Measurements from ENCODE around the gene PLOD2.
A peak's percentile ranks its signal among the peaks of the same experiment; 100 is the strongest.

PLOD2 gene

DNA sequence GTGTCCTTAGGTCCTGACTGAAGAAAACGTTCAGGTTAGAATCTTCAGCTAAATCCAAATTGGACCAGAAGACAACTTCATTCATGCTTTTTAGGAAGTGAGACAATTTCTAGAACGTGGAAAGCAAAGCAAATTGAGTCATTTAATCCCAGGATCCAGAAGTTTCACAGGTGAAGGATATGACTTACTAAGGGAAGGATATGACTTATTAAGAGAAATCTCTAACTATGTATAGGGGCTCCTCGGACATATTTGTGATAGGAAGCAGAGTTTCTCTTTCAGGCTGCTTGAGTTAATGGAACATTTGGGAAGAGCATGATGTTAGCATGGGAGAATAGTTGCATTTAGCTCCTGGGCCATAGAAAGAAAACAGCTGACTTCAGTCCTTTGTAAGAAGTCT, 16.1 kb upstream of the PLOD2 start:
- no peaks in the 10 kb centered on the region for H3K9me3 Mint-ChIP-seq
- DNase-seq = no peak
- no peak overlapping the region for H3K4me3 Mint-ChIP-seq
- no peaks in the 10 kb centered on the region for H3K27me3 Mint-ChIP-seq (ENCODE audit: low read depth, poor library complexity)
- no peaks in the 10 kb centered on the region for H3K4me1 Mint-ChIP-seq
- TF ChIP-seq, protein P1, sequence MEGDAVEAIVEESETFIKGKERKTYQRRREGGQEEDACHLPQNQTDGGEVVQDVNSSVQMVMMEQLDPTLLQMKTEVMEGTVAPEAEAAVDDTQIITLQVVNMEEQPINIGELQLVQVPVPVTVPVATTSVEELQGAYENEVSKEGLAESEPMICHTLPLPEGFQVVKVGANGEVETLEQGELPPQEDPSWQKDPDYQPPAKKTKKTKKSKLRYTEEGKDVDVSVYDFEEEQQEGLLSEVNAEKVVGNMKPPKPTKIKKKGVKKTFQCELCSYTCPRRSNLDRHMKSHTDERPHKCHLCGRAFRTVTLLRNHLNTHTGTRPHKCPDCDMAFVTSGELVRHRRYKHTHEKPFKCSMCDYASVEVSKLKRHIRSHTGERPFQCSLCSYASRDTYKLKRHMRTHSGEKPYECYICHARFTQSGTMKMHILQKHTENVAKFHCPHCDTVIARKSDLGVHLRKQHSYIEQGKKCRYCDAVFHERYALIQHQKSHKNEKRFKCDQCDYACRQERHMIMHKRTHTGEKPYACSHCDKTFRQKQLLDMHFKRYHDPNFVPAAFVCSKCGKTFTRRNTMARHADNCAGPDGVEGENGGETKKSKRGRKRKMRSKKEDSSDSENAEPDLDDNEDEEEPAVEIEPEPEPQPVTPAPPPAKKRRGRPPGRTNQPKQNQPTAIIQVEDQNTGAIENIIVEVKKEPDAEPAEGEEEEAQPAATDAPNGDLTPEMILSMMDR (IDR thresholded peaks at IDR 0.05) = no peak
- no peak overlapping the region for H3K27ac Mint-ChIP-seq
- H3K36me3 Mint-ChIP-seq (ENCODE audit: low read depth) = no peaks in the 10 kb centered on the region

GRCh38 chr3:146172586-146172985, 11.6 kb upstream of the PLOD2 start:
- Mint-ChIP-seq H3K9me3 (peaks cover 9% of the 10 kb centered on the region), H3K27ac (no peak overlapping the region), H3K4me1 (peaks cover 1% of the 10 kb centered on the region), H3K27me3 (ENCODE audit: low read depth, poor library complexity) (no peaks in the 10 kb centered on the region), H3K4me3 (no peak overlapping the region), H3K36me3 (ENCODE audit: low read depth) (peaks cover 4% of the 10 kb centered on the region)
- TF ChIP-seq, protein P1 (IDR thresholded peaks at IDR 0.05) = no peak
- DNase-seq = no peak

- Mint-ChIP-seq H3K4me1 (peaks cover 21% of the 10 kb centered on the region), H3K36me3 (ENCODE audit: low read depth) (peaks cover 4% of the 10 kb centered on the region)
These were observed 9.6 kb upstream of the PLOD2 start for GRCh38 chr3:146170591-146170990.

GRCh38 chr3:146169891-146170290, 8.9 kb upstream of the PLOD2 start:
- no peak overlapping the region for H3K27ac Mint-ChIP-seq
- H3K4me1 Mint-ChIP-seq = peaks cover 28% of the 10 kb centered on the region
- peaks cover 9% of the 10 kb centered on the region for H3K9me3 Mint-ChIP-seq
- peaks cover 4% of the 10 kb centered on the region for H3K36me3 Mint-ChIP-seq (ENCODE audit: low read depth)
- H3K27me3 Mint-ChIP-seq (ENCODE audit: low read depth, poor library complexity) = no peaks in the 10 kb centered on the region
- no peak for DNase-seq
- TF ChIP-seq, protein P1 (IDR thresholded peaks at IDR 0.05) = no peak
- no peak overlapping the region for H3K4me3 Mint-ChIP-seq

More at GRCh38 chr3:146170591-146170990, 9.6 kb upstream of the PLOD2 start:
- DNase-seq = no peak
- peaks cover 9% of the 10 kb centered on the region for H3K9me3 Mint-ChIP-seq
- no peaks in the 10 kb centered on the region for H3K27me3 Mint-ChIP-seq (ENCODE audit: low read depth, poor library complexity)
- H3K27ac Mint-ChIP-seq = no peak overlapping the region
- TF ChIP-seq, protein P1 (IDR thresholded peaks at IDR 0.05) = no peak
- no peak overlapping the region for H3K4me3 Mint-ChIP-seq

DNA sequence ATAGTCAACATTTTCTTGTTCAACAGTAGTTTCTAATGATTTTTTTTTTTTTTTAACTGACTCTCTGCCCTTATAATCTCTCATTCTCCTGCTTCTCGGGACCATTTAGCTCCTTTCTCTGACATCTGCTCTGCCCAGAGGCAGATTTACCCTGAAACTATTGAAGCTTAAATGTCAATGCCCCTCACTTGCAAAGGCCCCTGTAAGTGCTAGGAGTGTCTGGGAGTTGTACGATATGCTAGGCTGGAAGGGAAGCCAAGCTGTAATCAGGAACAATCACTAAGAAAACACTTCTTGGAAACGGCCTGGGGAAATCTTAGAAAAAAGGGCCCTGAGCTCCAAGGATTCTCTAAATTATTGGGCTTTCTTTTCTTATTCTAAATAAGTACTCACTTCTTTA, 5.8 kb upstream of the PLOD2 start:
- peak overlapping the region; percentile 98 for H3K27ac Mint-ChIP-seq

DNA sequence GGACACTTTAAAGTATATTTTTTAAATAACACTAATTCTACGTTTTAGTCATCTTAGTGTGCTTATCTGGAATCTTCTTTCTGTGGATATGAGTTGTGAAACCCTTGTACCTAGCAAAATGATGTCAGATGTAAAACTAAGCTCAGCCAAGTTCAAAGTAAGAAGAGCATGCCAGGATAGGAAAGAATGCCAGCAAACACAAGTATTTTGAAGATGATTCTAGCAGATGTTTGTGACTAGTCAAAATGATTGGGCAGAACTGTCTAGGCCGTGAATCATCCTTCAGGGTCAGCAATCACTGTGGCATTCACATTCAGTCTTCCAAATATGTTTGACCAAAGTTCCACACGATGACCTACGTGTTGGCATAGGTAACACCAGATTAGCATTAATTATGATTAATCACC, 5.4 kb upstream of the PLOD2 start:
- H3K4me3 Mint-ChIP-seq = no peak overlapping the region
- peaks cover 8% of the 10 kb centered on the region for H3K9me3 Mint-ChIP-seq
- peaks cover 4% of the 10 kb centered on the region for H3K36me3 Mint-ChIP-seq (ENCODE audit: low read depth)
- no peak for DNase-seq
- TF ChIP-seq, protein P1 (IDR thresholded peaks at IDR 0.05) = no peak
- peaks cover 54% of the 10 kb centered on the region for H3K4me1 Mint-ChIP-seq
- H3K27ac Mint-ChIP-seq = peak overlapping the region; percentile 98
- no peaks in the 10 kb centered on the region for H3K27me3 Mint-ChIP-seq (ENCODE audit: low read depth, poor library complexity)

More for the DNA sequence above, 5.8 kb upstream of the PLOD2 start:
- peaks cover 50% of the 10 kb centered on the region for H3K4me1 Mint-ChIP-seq
- H3K27me3 Mint-ChIP-seq (ENCODE audit: low read depth, poor library complexity) = no peaks in the 10 kb centered on the region
- TF ChIP-seq, protein P1 (IDR thresholded peaks at IDR 0.05) = no peak
- H3K9me3 Mint-ChIP-seq = peaks cover 9% of the 10 kb centered on the region
- H3K36me3 Mint-ChIP-seq (ENCODE audit: low read depth) = peaks cover 4% of the 10 kb centered on the region
- no peak overlapping the region for H3K4me3 Mint-ChIP-seq
- no peak for DNase-seq

Measured in nephron progenitor cell (in vitro differentiated cells).